ENCODE data around the gene PPP3CA.

The PPP3CA gene

GRCh38 chr4:101329592-101329991 is 17.7 kb downstream of the PPP3CA start:
- Histone ChIP-seq H3K36me3 (no peaks in the 10 kb centered on the region), H3K27me3 (no peaks in the 10 kb centered on the region), H3K4me3 (no peak overlapping the region), H3K4me1 (peaks cover 0 to 14% (median 0%) of the 10 kb centered on the region in 4 donors), H3K9me3 (no peaks in the 10 kb centered on the region), H3K27ac (no peak overlapping the region)
- intact Hi-C loops (cut with DNase I; ENCODE audit: low total_unique reads), result no loop called here
- no peak for TF ChIP-seq CTCF (IDR thresholded peaks at IDR 0.05)
- DNase-seq, result no peak

GRCh38 chr4:101328063-101328602 is 19.2 kb downstream of the PPP3CA start:
- Histone ChIP-seq H3K9me3 (no peaks in the 10 kb centered on the region), H3K27ac (no peak overlapping the region), H3K4me1 (peaks cover 0 to 14% (median 0%) of the 10 kb centered on the region in 4 donors), H3K4me3 (no peak overlapping the region), H3K36me3 (no peaks in the 10 kb centered on the region), H3K27me3 (no peaks in the 10 kb centered on the region)
- no peak for TF ChIP-seq CTCF (IDR thresholded peaks at IDR 0.05)
- intact Hi-C loops (cut with DNase I; ENCODE audit: low total_unique reads), result no loop called here
- DNase-seq, result no peak

- intact Hi-C loops (cut with DNase I; ENCODE audit: low total_unique reads), result no loop called here
- no peaks in the 10 kb centered on the region for H3K9me3 ChIP-seq
- TF ChIP-seq CTCF (IDR thresholded peaks at IDR 0.05), result no peak
- no peak overlapping the region for H3K27ac ChIP-seq
- DNase-seq, result no peak
- H3K4me1 ChIP-seq, result peaks cover 0 to 25% (median 4%) of the 10 kb centered on the region in 4 donors
- no peak overlapping the region for H3K4me3 ChIP-seq
- H3K36me3 ChIP-seq, result no peaks in the 10 kb centered on the region
- H3K27me3 ChIP-seq, result no peaks in the 10 kb centered on the region
These were observed 20.8 kb downstream of the PPP3CA start for GRCh38 chr4:101326576-101326975.

GRCh38 chr4:101322743-101323142 is 24.6 kb downstream of the PPP3CA start:
- intact Hi-C loops (cut with DNase I; ENCODE audit: low total_unique reads), result no loop called here
- DNase-seq, result no peak
- no peak overlapping the region for H3K4me3 ChIP-seq
- TF ChIP-seq CTCF (IDR thresholded peaks at IDR 0.05), result no peak
- no peaks in the 10 kb centered on the region for H3K9me3 ChIP-seq
- peaks cover 0 to 25% (median 9%) of the 10 kb centered on the region in 4 donors for H3K4me1 ChIP-seq
- peak overlapping the region in 1 of 2 donors; percentile 55 for H3K27ac ChIP-seq
- no peaks in the 10 kb centered on the region for H3K27me3 ChIP-seq
- no peaks in the 10 kb centered on the region for H3K36me3 ChIP-seq

GRCh38 chr4:101321481-101322042 is 25.8 kb downstream of the PPP3CA start:
- DNase-seq, result no peak
- H3K36me3 ChIP-seq, result no peaks in the 10 kb centered on the region
- peak overlapping the region; percentile 1 to 25 for H3K4me3 ChIP-seq
- no peaks in the 10 kb centered on the region for H3K9me3 ChIP-seq
- H3K27ac ChIP-seq, result peak overlapping the region; percentile 36 to 55
- no peak for TF ChIP-seq CTCF (IDR thresholded peaks at IDR 0.05)
- H3K4me1 ChIP-seq, result peaks cover 0 to 19% (median 9%) of the 10 kb centered on the region in 4 donors
- intact Hi-C loops (cut with DNase I; ENCODE audit: low total_unique reads), result no loop called here
- H3K27me3 ChIP-seq, result no peaks in the 10 kb centered on the region

Data from tibial artery (tissue), 4 donors.